SK-N-SH (cell line): ENCODE results near the gene ZMYND8. TPM values are rescaled to one million over a fixed set of nuclear protein-coding genes. Genes with fewer than 3 reads are reported as not detected.
A peak's percentile ranks its signal among the peaks of the same experiment; 100 is the strongest.

Experiments used
- CTCF ChIA-PET: fragments of 300-600, 350-600 bp; formaldehyde crosslinking; extraction: SDS; loops from one replicate; lab custom pipeline; 2021; lab: Yijun Ruan, JAX
- POLR2A ChIA-PET: fragments of 350-600 bp; sonication (Branson Sonifier 250); formaldehyde crosslinking; extraction: SDS; loops from one replicate; lab custom pipeline; 2020; ENCODE audit warnings: antibody characterized with exemption, inconsistent platforms; lab: Yijun Ruan, JAX
- DNase-seq: peaks from one replicate; pipeline ENCODE4 v3.0.0; 2012
- H2AFZ ChIP-seq: fragments of 200-600 bp; sonication (generic); 2 replicates; pipeline ENCODE4 v1.8.1; 2016; ENCODE audit warnings: antibody characterized with exemption, mild to moderate bottlenecking, low read depth
- H3F3A ChIP-seq: fragments of 200-600 bp; sonication (generic); replicated peaks from 2 replicates; pipeline ENCODE3; 2016; ENCODE audit warnings: antibody characterized with exemption, mild to moderate bottlenecking; ENCODE audit not compliant: insufficient read depth
- H3K27ac ChIP-seq, 2 experiments: fragments of 200-500 bp in 1 of 2; fragments of 200-600 bp in 1 of 2; sonication (Bioruptor generic) in 1 of 2; sonication (generic), shearing (Covaris generic) in 1 of 2; 2 replicates each; pipeline versions ENCODE4 v1.5.1 to v1.6.1; 2014 to 2016; ENCODE audit warnings: low read depth in 2 of 2, inconsistent platforms in 1 of 2, low read length in 1 of 2, mild to moderate bottlenecking in 1 of 2, mixed read lengths in 1 of 2
- H3K27me3 ChIP-seq: fragments of 200-600 bp; sonication (generic), shearing (Covaris generic); 2 replicates; pipeline ENCODE4 v1.6.1; 2016; ENCODE audit warnings: mixed run types; ENCODE audit not compliant: insufficient read depth
- H3K36me3 ChIP-seq, 2 experiments: fragments of 200-500 bp in 1 of 2; fragments of 200-600 bp in 1 of 2; sonication (Bioruptor generic) in 1 of 2; sonication (generic) in 1 of 2; replicated peaks in 1 of 2; 2 replicates each; pipeline versions ENCODE3 to v1.5.1; 2014 to 2016; ENCODE audit warnings: low read length in 1 of 2, mild to moderate bottlenecking in 1 of 2; ENCODE audit not compliant: insufficient read depth in 2 of 2, control insufficient read depth in 1 of 2
- H3K4me1 ChIP-seq, 2 experiments: fragments of 200-500 bp in 1 of 2; fragments of 200-600 bp in 1 of 2; sonication (Bioruptor generic) in 1 of 2; sonication (generic), shearing (Covaris generic) in 1 of 2; 2 replicates each; pipeline versions ENCODE4 v1.5.1 to v1.6.1; 2014 to 2016; ENCODE audit warnings: low read depth in 1 of 2, low read length in 1 of 2, mixed run types in 1 of 2; ENCODE audit not compliant: insufficient read depth in 2 of 2, control insufficient read depth in 1 of 2
- H3K4me2 ChIP-seq: fragments of 200-600 bp; sonication (generic), shearing (Covaris generic); 2 replicates; pipeline ENCODE4 v1.6.1; 2017; ENCODE audit warnings: mixed run types
- H3K4me3 ChIP-seq, 2 experiments: fragments of 200-500 bp in 1 of 2; fragments of 200-600 bp in 1 of 2; sonication (Bioruptor generic) in 1 of 2; sonication (generic), shearing (Covaris generic) in 1 of 2; 2 replicates each; pipeline versions ENCODE4 v1.5.1 to v1.8.1; 2014 to 2016; ENCODE audit warnings: low read depth in 2 of 2, inconsistent platforms in 1 of 2, low read length in 1 of 2, mild to moderate bottlenecking in 1 of 2, mixed read lengths in 1 of 2, moderate library complexity in 1 of 2
- H3K79me2 ChIP-seq: fragments of 200-600 bp; sonication (generic); 2 replicates; pipeline ENCODE4 v1.8.1; 2017; ENCODE audit warnings: mild to moderate bottlenecking; ENCODE audit not compliant: insufficient read depth
- H3K9ac ChIP-seq: fragments of 200-600 bp; sonication (generic); 2 replicates; pipeline ENCODE4 v1.6.1; 2017; ENCODE audit warnings: mixed run types
- H3K9me2 ChIP-seq: fragments of 200-600 bp; sonication (generic); 2 replicates; pipeline ENCODE4 v1.6.1; 2017; ENCODE audit warnings: mixed run types
- H3K9me3 ChIP-seq: fragments of 200-600 bp; sonication (generic); 2 replicates; pipeline ENCODE4 v1.6.1; 2017; ENCODE audit warnings: mixed run types, mild to moderate bottlenecking, moderate library complexity
- H4K20me1 ChIP-seq: fragments of 200-600 bp; sonication (generic); 2 replicates; pipeline ENCODE4 v1.6.1; 2017; ENCODE audit warnings: mild to moderate bottlenecking, mixed run types; ENCODE audit not compliant: insufficient read depth
- CHD2 ChIP-seq: fragments of 150-350 bp; IDR thresholded peaks from 2 replicates; pipeline ENCODE4 v1.6.1; 2018; ENCODE audit warnings: low read length; ENCODE audit not compliant: partially characterized antibody
- CTCF ChIP-seq: fragments of 200-600 bp; sonication (generic); IDR thresholded peaks from 2 replicates; pipeline ENCODE4 v1.6.1; 2017; ENCODE audit warnings: antibody characterized with exemption, mild to moderate bottlenecking, moderate library complexity
- ELF1 ChIP-seq: IDR thresholded peaks from 2 replicates; pipeline ENCODE4 v1.4.0; 2012
- FOXJ3 ChIP-seq: sonication (generic); formaldehyde crosslinking; IDR thresholded peaks from 2 replicates; pipeline ENCODE4 v1.5.1; 2020; ENCODE audit warnings: mild to moderate bottlenecking, missing genetic modification reagents
- GATA2 ChIP-seq: sonication (generic); formaldehyde crosslinking; IDR thresholded peaks from 2 replicates; pipeline ENCODE4 v1.5.0; 2020; ENCODE audit warnings: mild to moderate bottlenecking, missing genetic modification reagents
- MXI1 ChIP-seq: IDR thresholded peaks from 2 replicates; pipeline ENCODE4 v1.6.1; 2012; ENCODE audit warnings: mild to moderate bottlenecking, low read depth, low read length, improper control_type of control experiment
- RAD21 ChIP-seq: IDR thresholded peaks from 2 replicates; pipeline ENCODE4 v1.6.1; 2012; ENCODE audit warnings: mild to moderate bottlenecking, low read length
- RCOR1 ChIP-seq: fragments of 150-350 bp; IDR thresholded peaks from 2 replicates; pipeline ENCODE4 v1.6.1; 2017; ENCODE audit warnings: antibody characterized with exemption, low read length
- REST ChIP-seq: IDR thresholded peaks from 2 replicates; pipeline ENCODE4 v1.6.1; 2012; ENCODE audit warnings: mild to moderate bottlenecking, low read depth, low read length, moderate library complexity
- RFX5 ChIP-seq: IDR thresholded peaks from 2 replicates; pipeline ENCODE4 v1.6.1; 2012; ENCODE audit warnings: mild to moderate bottlenecking, improper control_type of control experiment, low read length
- RXRA ChIP-seq: IDR thresholded peaks from 2 replicates; pipeline ENCODE4 v1.4.0; 2012; ENCODE audit warnings: low read depth, mild to moderate bottlenecking, borderline replicate concordance
- SIN3A ChIP-seq: IDR thresholded peaks from 2 replicates; pipeline ENCODE4 v1.6.1; 2012; ENCODE audit warnings: low read depth, mild to moderate bottlenecking, low read length, moderate library complexity, borderline replicate concordance
- SMC3 ChIP-seq: IDR thresholded peaks from 2 replicates; pipeline ENCODE4 v1.6.1; 2012; ENCODE audit warnings: low read depth, low read length, improper control_type of control experiment
- WGBS: methylation state at CpG from one replicate; pipeline ENCODE4 v1.1.6; 2017; ENCODE audit warnings: low lambda C conversion rate; 5-methylcytosine and 5-hydroxymethylcytosine counted together
- polyA plus RNA-seq, 3 experiments: library from polyadenylated mRNA; depleted of rRNA; stranded (reverse); fragments of >200 nt; gene quantifications; 2 replicates each; pipeline ENCODE4 v1.2.3, GENCODE V29; 2012
- TF ChIP-seq, protein P1 (sequence below): IDR thresholded peaks from 2 replicates; pipeline ENCODE4 v1.4.0; 2012; ENCODE audit warnings: low read depth
- TF ChIP-seq, protein P2 (sequence below): IDR thresholded peaks from 2 replicates; pipeline ENCODE4 v1.4.0; 2012; ENCODE audit warnings: low read depth, borderline replicate concordance

The ZMYND8 gene
- polyA plus RNA-seq, 1 of the 3 experiments (the other 2 are of a cell fraction): 25.3 TPM

GRCh38 chr20:47297746-47298145, 58.8 kb downstream of the ZMYND8 start:
- H3K9me2 ChIP-seq: no peaks in the 10 kb centered on the region
- H3K4me3 ChIP-seq: no peak overlapping the region
- peaks cover 36 to 68% of the 10 kb centered on the region in 2 experiments for H3K36me3 ChIP-seq
- DNase-seq: no peak
- H3K9ac ChIP-seq: no peak overlapping the region
- no peak overlapping the region for H3K4me2 ChIP-seq
- ChIA-PET POLR2A (no interaction called here), CTCF (interaction anchor here (1.3 to 4.7 kb wide), 3 partner anchors 15 to 86 kb away, joined by 5 to 34 read pairs (median 7); no protein-coding TSS in a partner anchor)
- WGBS: 96% methylated on average over 4 of the region's 4 CpGs
- no peak for TF ChIP-seq RXRA
- TF ChIP-seq, all 33 proteins: peak for 0
- Histone ChIP-seq H3K79me2 (peaks cover 51% of the 10 kb centered on the region), H3K9me3 (no peaks in the 10 kb centered on the region), H3K27me3 (no peaks in the 10 kb centered on the region), H4K20me1 (no peaks in the 10 kb centered on the region), H3F3A (no peaks in the 10 kb centered on the region), H3K27ac (no peak overlapping the region), H2AFZ (no peak overlapping the region), H3K4me1 (peaks cover 0 to under 1% of the 10 kb centered on the region in 2 experiments; a peak in 1 of 4 replicates)

DNA sequence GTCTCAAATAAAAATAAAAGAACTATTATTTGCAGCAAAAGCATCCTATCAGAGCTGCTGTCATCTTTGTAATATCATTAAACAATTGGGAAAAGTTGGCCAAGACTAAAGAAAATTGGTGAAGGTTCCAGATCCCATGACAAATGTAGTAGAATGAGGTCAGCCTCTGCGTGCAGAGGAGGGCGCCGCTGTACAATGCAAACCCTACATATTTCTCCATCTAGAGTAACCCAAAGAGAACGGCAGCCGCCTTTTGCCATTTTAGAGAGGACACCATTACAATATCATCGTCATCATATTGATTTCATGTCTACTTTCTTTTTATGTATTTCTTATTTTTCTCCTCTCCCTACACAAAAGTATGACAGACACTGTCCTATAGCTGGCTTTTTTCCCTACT, 59.5 kb downstream of the ZMYND8 start:
- no peak overlapping the region for H3K9ac ChIP-seq
- TF ChIP-seq RFX5 (no peak), RAD21 (peak; percentile 56), CTCF (peak; percentile 38), SMC3 (peak; percentile 43)
- TF ChIP-seq, all 33 proteins: peak for 3
- H3K9me3 ChIP-seq: no peaks in the 10 kb centered on the region
- H3K4me2 ChIP-seq: no peak overlapping the region
- no peak for DNase-seq
- WGBS: 93% methylated on average over 6 of the region's 6 CpGs
- peaks cover 7% of the 10 kb centered on the region for H3F3A ChIP-seq
- no peaks in the 10 kb centered on the region for H3K27me3 ChIP-seq
- no peaks in the 10 kb centered on the region for H4K20me1 ChIP-seq
- no peaks in the 10 kb centered on the region for H3K4me1 ChIP-seq
- no peak overlapping the region for H3K4me3 ChIP-seq
- H3K9me2 ChIP-seq: no peaks in the 10 kb centered on the region
- H3K79me2 ChIP-seq: peaks cover 44% of the 10 kb centered on the region
- CTCF ChIA-PET: interaction anchor here (0.8 to 4.7 kb wide), 5 partner anchors 14 to 101 kb away, joined by 3 to 34 read pairs (median 6); no protein-coding TSS in a partner anchor
- H2AFZ ChIP-seq: no peak overlapping the region
- peaks cover 39 to 71% of the 10 kb centered on the region in 2 experiments for H3K36me3 ChIP-seq
- H3K27ac ChIP-seq: no peak overlapping the region
- POLR2A ChIA-PET: no interaction called here

- no peak overlapping the region for H3K4me2 ChIP-seq
- peaks cover 16% of the 10 kb centered on the region for H3F3A ChIP-seq
- no peaks in the 10 kb centered on the region for H3K9me2 ChIP-seq
- no peak overlapping the region for H3K4me3 ChIP-seq
- H3K4me1 ChIP-seq: no peaks in the 10 kb centered on the region
- no peaks in the 10 kb centered on the region for H4K20me1 ChIP-seq
- DNase-seq: no peak
- H3K27me3 ChIP-seq: no peaks in the 10 kb centered on the region
- ChIA-PET POLR2A (no interaction called here), CTCF (interaction anchor here (1.1 to 4.7 kb wide), 5 partner anchors 19 to 325 kb away, joined by 3 to 34 read pairs (median 6); no protein-coding TSS in a partner anchor)
- peaks cover 36% of the 10 kb centered on the region for H3K79me2 ChIP-seq
- H3K9ac ChIP-seq: no peak overlapping the region
- peaks cover 49 to 77% of the 10 kb centered on the region in 2 experiments for H3K36me3 ChIP-seq
- 88% methylated on average over 6 of the region's 6 CpGs for WGBS
- H3K27ac ChIP-seq: no peak overlapping the region
- no peak overlapping the region for H2AFZ ChIP-seq
- no peaks in the 10 kb centered on the region for H3K9me3 ChIP-seq
- TF ChIP-seq, protein P1, sequence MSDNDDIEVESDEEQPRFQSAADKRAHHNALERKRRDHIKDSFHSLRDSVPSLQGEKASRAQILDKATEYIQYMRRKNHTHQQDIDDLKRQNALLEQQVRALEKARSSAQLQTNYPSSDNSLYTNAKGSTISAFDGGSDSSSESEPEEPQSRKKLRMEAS: no peak
- no peak for TF ChIP-seq CHD2
- TF ChIP-seq RCOR1: no peak
- TF ChIP-seq FOXJ3 (CRISPR knock-in tag): no peak
- TF ChIP-seq, protein P2, sequence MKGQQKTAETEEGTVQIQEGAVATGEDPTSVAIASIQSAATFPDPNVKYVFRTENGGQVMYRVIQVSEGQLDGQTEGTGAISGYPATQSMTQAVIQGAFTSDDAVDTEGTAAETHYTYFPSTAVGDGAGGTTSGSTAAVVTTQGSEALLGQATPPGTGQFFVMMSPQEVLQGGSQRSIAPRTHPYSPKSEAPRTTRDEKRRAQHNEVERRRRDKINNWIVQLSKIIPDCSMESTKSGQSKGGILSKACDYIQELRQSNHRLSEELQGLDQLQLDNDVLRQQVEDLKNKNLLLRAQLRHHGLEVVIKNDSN: no peak
- no peak for TF ChIP-seq REST
- no peak for TF ChIP-seq SIN3A
- TF ChIP-seq GATA2 (CRISPR knock-in tag): no peak
- no peak for TF ChIP-seq RAD21
- no peak for TF ChIP-seq MXI1
- no peak for TF ChIP-seq ELF1
- no peak for TF ChIP-seq RXRA
These were observed 60.5 kb downstream of the ZMYND8 start for GRCh38 chr20:47295921-47296426.
